H1 (cell line): ENCODE measurements around the gene PRRT1. TPM values are rescaled to one million over a fixed set of nuclear protein-coding genes. Genes with fewer than 3 reads are reported as not detected.

ENCODE experiments used
- CTCF ChIA-PET: fragments of 300-600 bp; sonication (Branson Sonifier 250); formaldehyde crosslinking; loops from one replicate; lab custom pipeline; 2021; ENCODE audit not compliant: partially characterized antibody; lab: Charles Lee
- POLR2A ChIA-PET: fragments of 300-600 bp; sonication (Branson Sonifier 250); formaldehyde crosslinking; loops from one replicate; lab custom pipeline; 2021; ENCODE audit warnings: inconsistent platforms; ENCODE audit not compliant: partially characterized antibody; lab: Charles Lee
- DNase-seq, 2 experiments: peaks; one replicate each; pipeline versions ENCODE4 v3.0.0 to v3.0.0-alpha.2; 2010 to 2022; ENCODE audit warnings: low spot score in 2 of 2, low read depth in 1 of 2, mixed read lengths in 1 of 2
- FAIRE-seq: peaks from 2 replicates; lab custom pipeline; 2011; peaks lifted over from hg19 to GRCh38; lab: Jason Lieb, UNC
- H2AFZ ChIP-seq: 2 replicates; pipeline ENCODE4 v1.8.1; 2012; ENCODE audit warnings: low read length, inconsistent platforms
- H2AK5ac ChIP-seq: 2 replicates; pipeline ENCODE4 v1.6.1; 2013; ENCODE audit warnings: low read depth, low read length
- H2BK120ac ChIP-seq: replicated peaks from 2 replicates; pipeline ENCODE3; 2013; ENCODE audit warnings: low read depth, low read length, inconsistent platforms
- H2BK12ac ChIP-seq: 2 replicates; pipeline ENCODE4 v1.6.1; 2013; ENCODE audit warnings: low read depth, low read length
- H2BK15ac ChIP-seq: 2 replicates; pipeline ENCODE4 v1.6.1; 2013; ENCODE audit warnings: low read length
- H2BK20ac ChIP-seq: 2 replicates; pipeline ENCODE4 v1.6.1; 2013; ENCODE audit warnings: low read length
- H2BK5ac ChIP-seq: 2 replicates; pipeline ENCODE4 v1.6.1; 2013; ENCODE audit warnings: low read depth, low read length
- H3K14ac ChIP-seq: 2 replicates; pipeline ENCODE4 v1.6.1; 2013; ENCODE audit warnings: inconsistent platforms; ENCODE audit not compliant: insufficient read length
- H3K18ac ChIP-seq: 2 replicates; pipeline ENCODE4 v1.6.1; 2013; ENCODE audit warnings: low read length; ENCODE audit errors: extremely low read depth
- H3K23ac ChIP-seq: 2 replicates; pipeline ENCODE4 v1.6.1; 2013; ENCODE audit warnings: inconsistent platforms; ENCODE audit not compliant: insufficient read length
- H3K23me2 ChIP-seq: 2 replicates; pipeline ENCODE4 v1.6.1; 2013; ENCODE audit warnings: low read depth, low read length
- H3K27ac ChIP-seq: 2 replicates; pipeline ENCODE4 v1.6.1; 2011; ENCODE audit warnings: low read depth, low read length, inconsistent platforms
- H3K27me3 ChIP-seq, 4 experiments: replicated peaks in 1 of 4; 1 replicate in 1 of 4; 2 replicates in 3 of 4; pipeline versions ENCODE4 v1.6.1 to v1.8.1; 2011 to 2013; ENCODE audit warnings: low read length in 3 of 4, mild to moderate bottlenecking in 3 of 4, inconsistent platforms in 2 of 4, mixed read lengths in 2 of 4, moderate library complexity in 1 of 4; ENCODE audit not compliant: control insufficient read depth in 3 of 4, insufficient read depth in 3 of 4; ENCODE audit errors: extremely low read depth in 1 of 4
- H3K36me3 ChIP-seq, 4 experiments: 2 replicates each; pipeline versions ENCODE4 v1.6.1 to v1.8.1; 2011 to 2013; ENCODE audit warnings: mild to moderate bottlenecking in 4 of 4, low read length in 3 of 4, moderate library complexity in 2 of 4, control low read depth in 1 of 4, inconsistent platforms in 1 of 4; ENCODE audit not compliant: insufficient read depth in 4 of 4, control insufficient read depth in 2 of 4
- H3K4ac ChIP-seq: replicated peaks from 2 replicates; pipeline ENCODE3; 2013; ENCODE audit warnings: low read length, low read depth, mixed read lengths, inconsistent platforms; ENCODE audit not compliant: insufficient read length
- H3K4me1 ChIP-seq, 4 experiments: replicated peaks in 1 of 4; 1 replicate in 1 of 4; 2 replicates in 3 of 4; pipeline versions ENCODE4 v1.6.1 to v1.8.1; 2011 to 2013; ENCODE audit warnings: low read length in 3 of 4, inconsistent platforms in 2 of 4, mixed read lengths in 1 of 4; ENCODE audit not compliant: insufficient read depth in 4 of 4, control insufficient read depth in 3 of 4
- H3K4me2 ChIP-seq, 2 experiments: 2 replicates each; pipeline versions ENCODE4 v1.6.1 to v1.8.1; 2011 to 2013; ENCODE audit warnings: low read depth in 2 of 2, low read length in 2 of 2, control low read depth in 1 of 2, inconsistent platforms in 1 of 2, mild to moderate bottlenecking in 1 of 2; ENCODE audit not compliant: insufficient read depth in 1 of 2
- H3K4me3 ChIP-seq, 4 experiments: fragments of 200-600, 300-600 bp in 1 of 4; sonication (generic), shearing (Covaris generic), sonication (Bioruptor Twin) in 1 of 4; 2 replicates each; pipeline versions ENCODE4 v1.5.1 to v1.8.1; 2011 to 2016; ENCODE audit warnings: low read length in 4 of 4, low read depth in 3 of 4, control low read depth in 2 of 4, inconsistent platforms in 2 of 4, mild to moderate bottlenecking in 2 of 4, mixed read lengths in 1 of 4, moderate library complexity in 1 of 4; ENCODE audit not compliant: insufficient read depth in 2 of 4; ENCODE audit errors: extremely low read depth in 1 of 4
- H3K56ac ChIP-seq: replicated peaks from 2 replicates; pipeline ENCODE3; 2013; ENCODE audit warnings: low read depth, mild to moderate bottlenecking, mixed read lengths, low read length, inconsistent platforms; ENCODE audit not compliant: insufficient read length
- H3K79me1 ChIP-seq: 2 replicates; pipeline ENCODE4 v1.6.1; 2013; ENCODE audit warnings: low read depth, low read length, control low read depth
- H3K79me2 ChIP-seq, 2 experiments: 2 replicates each; pipeline versions ENCODE4 v1.6.1 to v1.8.1; 2012 to 2013; ENCODE audit warnings: low read length in 2 of 2, mild to moderate bottlenecking in 2 of 2, inconsistent platforms in 1 of 2; ENCODE audit not compliant: insufficient read depth in 2 of 2, control insufficient read depth in 1 of 2
- H3K9ac ChIP-seq, 4 experiments: replicated peaks in 1 of 4; 1 replicate in 1 of 4; 2 replicates in 3 of 4; pipeline versions ENCODE4 v1.6.1 to v1.8.1; 2011 to 2013; ENCODE audit warnings: low read depth in 3 of 4, low read length in 3 of 4, control low read depth in 2 of 4, mild to moderate bottlenecking in 2 of 4, moderate library complexity in 2 of 4, inconsistent platforms in 1 of 4; ENCODE audit errors: extremely low read depth in 1 of 4
- H3K9me3 ChIP-seq, 2 experiments: 2 replicates each; pipeline versions ENCODE4 v1.6.1 to v1.8.1; 2012 to 2013; ENCODE audit warnings: mild to moderate bottlenecking in 2 of 2, moderate library complexity in 2 of 2, control low read depth in 1 of 2, inconsistent platforms in 1 of 2, low read depth in 1 of 2, low read length in 1 of 2, mixed read lengths in 1 of 2; ENCODE audit not compliant: insufficient read depth in 2 of 2
- H4K20me1 ChIP-seq, 2 experiments: replicated peaks in 1 of 2; 2 replicates each; pipeline versions ENCODE3 to v1.8.1; 2011 to 2013; ENCODE audit warnings: inconsistent platforms in 2 of 2, low read length in 2 of 2, mild to moderate bottlenecking in 1 of 2; ENCODE audit not compliant: insufficient read depth in 2 of 2, control insufficient read depth in 1 of 2
- H4K5ac ChIP-seq: 2 replicates; pipeline ENCODE4 v1.6.1; 2013; ENCODE audit warnings: low read length, low read depth, mixed read lengths, inconsistent platforms; ENCODE audit not compliant: insufficient read length
- H4K8ac ChIP-seq: 2 replicates; pipeline ENCODE4 v1.8.0; 2013; ENCODE audit warnings: mild to moderate bottlenecking, moderate library complexity, low read length, inconsistent platforms; ENCODE audit not compliant: insufficient read depth; ENCODE audit errors: extremely low read depth
- H4K91ac ChIP-seq: replicated peaks from 2 replicates; pipeline ENCODE3; 2013; ENCODE audit warnings: low read length, mixed read lengths, inconsistent platforms; ENCODE audit not compliant: insufficient read length
- CBX5 ChIP-seq: fragments of 300-800, 300-1000 bp; sonication (generic); IDR thresholded peaks from 2 replicates; pipeline ENCODE4 v1.7.1; 2016; ENCODE audit warnings: antibody characterized with exemption, low read length, low read depth
- CEBPB ChIP-seq: IDR thresholded peaks from 2 replicates; pipeline ENCODE4 v1.6.1; 2012; ENCODE audit warnings: low read depth, low read length
- EGR1 ChIP-seq: IDR thresholded peaks from 2 replicates; pipeline ENCODE4 v1.6.1; 2011; ENCODE audit warnings: low read depth, low read length, borderline replicate concordance
- EP300 ChIP-seq, 2 experiments: IDR thresholded peaks; 1 replicate in 1 of 2; 2 replicates in 1 of 2; pipeline ENCODE4 v1.6.1; 2011 to 2012; ENCODE audit warnings: low read depth in 2 of 2, low read length in 2 of 2, mild to moderate bottlenecking in 2 of 2, borderline replicate concordance in 1 of 2, inconsistent platforms in 1 of 2, moderate library complexity in 1 of 2
- GABPA ChIP-seq: IDR thresholded peaks from 2 replicates; pipeline ENCODE4 v1.6.1; 2011; ENCODE audit warnings: mild to moderate bottlenecking, low read length, moderate library complexity, borderline replicate concordance; ENCODE audit not compliant: insufficient read depth
- JUND ChIP-seq: IDR thresholded peaks from 2 replicates; pipeline ENCODE4 v1.6.1; 2011; ENCODE audit warnings: mild to moderate bottlenecking, improper control_type of control experiment, low read length
- KDM4A ChIP-seq: IDR thresholded peaks from one replicate; pipeline ENCODE4 v1.7.1; 2012; ENCODE audit warnings: low read depth, mild to moderate bottlenecking, moderate library complexity, low read length, inconsistent platforms; ENCODE audit not compliant: severe bottlenecking
- MAX ChIP-seq: IDR thresholded peaks from 2 replicates; pipeline ENCODE4 v1.6.1; 2012; ENCODE audit warnings: inconsistent platforms
- SP4 ChIP-seq: IDR thresholded peaks from 2 replicates; pipeline ENCODE4 v1.6.1; 2012; ENCODE audit warnings: low read length, inconsistent platforms
- TAF1 ChIP-seq: IDR thresholded peaks from 2 replicates; pipeline ENCODE4 v1.6.1; 2011; ENCODE audit warnings: mild to moderate bottlenecking, low read depth, low read length
- polyA plus RNA-seq, 7 experiments: library from polyadenylated mRNA; depleted of rRNA in 3 of 7; stranded (reverse) in 5 of 7; unstranded in 2 of 7; fragments of >200 nt in 5 of 7; fragments of 200-250 nt in 2 of 7; gene quantifications; 1 replicate in 5 of 7; 2 replicates in 1 of 7; 4 replicates in 1 of 7; pipeline versions ENCODE4 v1.2.1 to v1.2.3, GENCODE V29; 2011 to 2013; ENCODE audit warnings: missing spikeins in 2 of 7, mixed read lengths in 2 of 7
- total RNA-seq: library from RNA; stranded (reverse); fragmentation: NEBNext Ultra II Directional; extraction: Animal tissue kit (Norgen Biotek cat#: 25700); gene quantifications from 2 replicates; pipeline ENCODE4 v1.2.1, GENCODE V29; 2021
- TF ChIP-seq, protein P1 (sequence below), 3 experiments: IDR thresholded peaks; 1 replicate in 2 of 3; 2 replicates in 1 of 3; pipeline versions ENCODE4 v1.5.1 to v1.6.1; 2011; ENCODE audit warnings: low read length in 3 of 3, mild to moderate bottlenecking in 3 of 3, inconsistent platforms in 2 of 3, low read depth in 1 of 3, moderate library complexity in 1 of 3; ENCODE audit not compliant: insufficient read depth in 1 of 3; ENCODE audit errors: control extremely low read depth in 1 of 3

The PRRT1 gene
- total and polyA plus RNA-seq, 2 of the 8 experiments (the other 6 are each of a cell fraction or from before 2014, with no cell fraction given), result 0.71 to 2.8 TPM

- Histone ChIP-seq H3K23me2 (peaks cover 11% of the 10 kb centered on the region), H2AK5ac (no peak overlapping the region), H3K9me3 (no peaks in the 10 kb centered on the region), H3K27ac (no peak overlapping the region), H2BK120ac (no peak overlapping the region), H3K23ac (no peak overlapping the region), H2AFZ (no peak overlapping the region), H4K20me1 (peaks cover 0 to 2% of the 10 kb centered on the region in 2 experiments), H4K8ac (no peak overlapping the region), H3K4me2 (no peak overlapping the region), H3K4me1 (peaks cover 0 to 5% (median 3%) of the 10 kb centered on the region in 4 experiments), H3K4me3 (no peak overlapping the region), H3K79me2 (peaks cover 0 to 5% of the 10 kb centered on the region in 2 experiments; a peak in 1 of 4 replicates), H3K36me3 (peaks cover 4 to 14% (median 10%) of the 10 kb centered on the region in 4 experiments; a peak in 6 of 8 replicates), H3K56ac (no peak overlapping the region), H4K5ac (no peak overlapping the region), H3K4ac (no peak overlapping the region), H3K9ac (no peak overlapping the region), H3K27me3 (peaks cover 0 to 1% (median under 1%) of the 10 kb centered on the region in 4 experiments; a peak in 2 of 7 replicates), H2BK20ac (no peak overlapping the region), H2BK5ac (no peak overlapping the region), H3K18ac (no peak overlapping the region), H2BK15ac (no peak overlapping the region), H3K14ac (no peak overlapping the region), H3K79me1 (0 out of 2 replicates have a peak, but pooled peaks cover 3% of the 10 kb centered on the region), H2BK12ac (no peak overlapping the region), H4K91ac (no peak overlapping the region)
- CTCF ChIA-PET, result interaction anchor here (1.6 to 2.9 kb wide), 2 partner anchors 9 to 40 kb away, joined by 11 to 19 read pairs; no protein-coding TSS in a partner anchor
- no peak for FAIRE-seq
- POLR2A ChIA-PET, result interaction anchor here (0.8 to 1.6 kb wide), 4 partner anchors 12 to 39 kb away, joined by 3 to 4 read pairs (median 3); partner anchors contain the start of gene AGPAT1
- DNase-seq, result no peak
- TF ChIP-seq TAF1 (no peak), CEBPB (no peak), SP4 (no peak), JUND (no peak), MAX (no peak), KDM4A (no peak), EP300 (IDR thresholded peaks at IDR 0.05; ENCODE audit: borderline replicate concordance in 1 of 2, low read depth in 2 of 2, low read length in 2 of 2) (no peak), EGR1 (no peak), CBX5 (no peak), GABPA (no peak)
- TF ChIP-seq, protein P1, sequence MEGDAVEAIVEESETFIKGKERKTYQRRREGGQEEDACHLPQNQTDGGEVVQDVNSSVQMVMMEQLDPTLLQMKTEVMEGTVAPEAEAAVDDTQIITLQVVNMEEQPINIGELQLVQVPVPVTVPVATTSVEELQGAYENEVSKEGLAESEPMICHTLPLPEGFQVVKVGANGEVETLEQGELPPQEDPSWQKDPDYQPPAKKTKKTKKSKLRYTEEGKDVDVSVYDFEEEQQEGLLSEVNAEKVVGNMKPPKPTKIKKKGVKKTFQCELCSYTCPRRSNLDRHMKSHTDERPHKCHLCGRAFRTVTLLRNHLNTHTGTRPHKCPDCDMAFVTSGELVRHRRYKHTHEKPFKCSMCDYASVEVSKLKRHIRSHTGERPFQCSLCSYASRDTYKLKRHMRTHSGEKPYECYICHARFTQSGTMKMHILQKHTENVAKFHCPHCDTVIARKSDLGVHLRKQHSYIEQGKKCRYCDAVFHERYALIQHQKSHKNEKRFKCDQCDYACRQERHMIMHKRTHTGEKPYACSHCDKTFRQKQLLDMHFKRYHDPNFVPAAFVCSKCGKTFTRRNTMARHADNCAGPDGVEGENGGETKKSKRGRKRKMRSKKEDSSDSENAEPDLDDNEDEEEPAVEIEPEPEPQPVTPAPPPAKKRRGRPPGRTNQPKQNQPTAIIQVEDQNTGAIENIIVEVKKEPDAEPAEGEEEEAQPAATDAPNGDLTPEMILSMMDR (IDR thresholded peaks at IDR 0.05; ENCODE audit: control extremely low read depth in 1 of 3, insufficient read depth in 1 of 3, low read depth in 1 of 3, low read length in 3 of 3), result no peak
Observed at GRCh38 chr6:32158052-32158451, 6.3 kb upstream of the PRRT1 start.
